Stimulated activated naive CD4-positive, alpha-beta T cell (primary cell): Measurements from ENCODE around the gene KNSTRN.

ENCODE experiments used
- DNase-seq, 6 experiments: peaks; one replicate each; lab custom pipeline; 2025; lab: John Stamatoyannopoulos, UW

The KNSTRN gene

GRCh38 chr15:40382580-40383456, at the start of gene KNSTRN:
Gene KNSTRN, plus strand, starts transcription at chr15:40382721. Its CDS starts 115 bp downstream, at chr15:40382836.
- DNase-seq = peak; percentile 80 to 91 (median 88)

GRCh38 chr15:40333922-40334492, 48.5 kb upstream of the KNSTRN start:
- DNase-seq = peak; percentile 9 to 51 (median 31)

GRCh38 chr15:40334541-40334940, 48.0 kb upstream of the KNSTRN start:
- no peak for DNase-seq

GRCh38 chr15:40334941-40335795, 47.4 kb upstream of the KNSTRN start:
- DNase-seq = no peak

GRCh38 chr15:40335938-40336743, 46.4 kb upstream of the KNSTRN start:
- no peak for DNase-seq

- DNase-seq = peak in 3 of 6 experiments; percentile 2 to 13 (median 7)
Observed at GRCh38 chr15:40336744-40337122, 45.8 kb upstream of the KNSTRN start.

- DNase-seq = no peak
Observed at GRCh38 chr15:40337597-40337996, 44.9 kb upstream of the KNSTRN start.

GRCh38 chr15:40338041-40338657, 44.4 kb upstream of the KNSTRN start:
- peak; percentile 50 to 78 (median 70) for DNase-seq

GRCh38 chr15:40338921-40339620, 43.5 kb upstream of the KNSTRN start:
- DNase-seq = no peak

GRCh38 chr15:40339621-40339945, 42.9 kb upstream of the KNSTRN start:
- DNase-seq = no peak

GRCh38 chr15:40340038-40340739, 42.3 kb upstream of the KNSTRN start:
- DNase-seq = no peak

GRCh38 chr15:40340740-40341400, 41.7 kb upstream of the KNSTRN start, which contains the start of gene CCDC9B:
Gene CCDC9B, minus strand, starts transcription at chr15:40340939. Its CDS starts 120 bp downstream, at chr15:40340819.
- DNase-seq = no peak

GRCh38 chr15:40342416-40343320, 39.9 kb upstream of the KNSTRN start:
- DNase-seq = no peak

- DNase-seq = no peak
Observed at GRCh38 chr15:40343512-40343911, 39.0 kb upstream of the KNSTRN start.

GRCh38 chr15:40344217-40344616, 38.3 kb upstream of the KNSTRN start:
- no peak for DNase-seq

- DNase-seq = peak; percentile 43 to 74 (median 56)
Observed at GRCh38 chr15:40344631-40345120, 37.8 kb upstream of the KNSTRN start.

- no peak for DNase-seq
Observed at GRCh38 chr15:40345225-40345866, 37.2 kb upstream of the KNSTRN start.
